GM12891 (cell line): Measurements from ENCODE around the gene CREB3L2.

Experiments
- POLR2A ChIP-seq: IDR thresholded peaks from 2 replicates; pipeline ENCODE4 v1.6.1; 2011; ENCODE audit warnings: low read depth, low read length, control low read depth
- POLR2AphosphoS5 ChIP-seq: IDR thresholded peaks from 2 replicates; pipeline ENCODE4 v1.6.1; 2011; ENCODE audit warnings: low read depth, low read length, control low read depth
- TAF1 ChIP-seq: IDR thresholded peaks from 2 replicates; pipeline ENCODE4 v1.6.1; 2011; ENCODE audit warnings: low read depth, low read length, control low read depth

- TF ChIP-seq TAF1 = no peak
- no peak for TF ChIP-seq POLR2A
- TF ChIP-seq POLR2AphosphoS5 = no peak
Observed at GRCh38 chr7:137940656-137941518, 61.0 kb downstream of the CREB3L2 start.
